ENCODE data around the gene BCAS3.

- TF ChIP-seq CTCF (IDR thresholded peaks at IDR 0.05) (no peak), ZFX (IDR thresholded peaks at IDR 0.05; ENCODE audit: borderline replicate concordance) (no peak)
Measured at GRCh38 chr17:61118871-61119270, 441.2 kb downstream of the BCAS3 start.
